ENCODE results near the gene FAM117B.
"Not testable (repeated sequence)": the region's sequence is repeated elsewhere in the genome, so short reads cannot be mapped to it uniquely, and the experiment has no call there.

The FAM117B gene

DNA sequence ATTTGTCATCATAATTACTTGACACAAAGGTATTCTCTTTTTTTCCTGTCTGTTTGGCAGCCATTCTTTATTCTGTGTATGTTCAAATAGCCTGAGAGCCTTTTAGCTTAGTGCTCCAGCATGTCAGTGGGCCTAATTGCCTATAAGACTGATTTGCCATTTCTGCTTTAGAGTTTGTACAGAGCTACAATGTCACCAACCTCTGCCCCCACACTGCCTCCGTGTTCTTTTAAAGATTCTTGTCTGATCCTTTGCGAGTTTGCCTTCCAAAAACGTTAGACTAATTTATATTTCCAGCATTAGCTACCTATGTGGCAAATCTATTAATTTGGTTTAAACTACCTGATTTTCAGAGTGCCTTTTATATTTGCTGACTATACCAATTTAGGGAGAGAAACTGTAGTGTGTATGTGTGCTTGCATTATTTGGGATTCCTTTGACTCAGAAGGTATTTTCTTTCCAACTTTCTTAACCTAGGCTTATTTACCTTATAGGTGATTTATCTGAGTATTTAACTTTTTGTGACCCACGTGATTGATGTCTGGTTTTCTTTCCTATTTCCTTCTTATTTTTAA is 70.8 kb downstream of the FAM117B start:
- DNase-seq, result no peak

DNA sequence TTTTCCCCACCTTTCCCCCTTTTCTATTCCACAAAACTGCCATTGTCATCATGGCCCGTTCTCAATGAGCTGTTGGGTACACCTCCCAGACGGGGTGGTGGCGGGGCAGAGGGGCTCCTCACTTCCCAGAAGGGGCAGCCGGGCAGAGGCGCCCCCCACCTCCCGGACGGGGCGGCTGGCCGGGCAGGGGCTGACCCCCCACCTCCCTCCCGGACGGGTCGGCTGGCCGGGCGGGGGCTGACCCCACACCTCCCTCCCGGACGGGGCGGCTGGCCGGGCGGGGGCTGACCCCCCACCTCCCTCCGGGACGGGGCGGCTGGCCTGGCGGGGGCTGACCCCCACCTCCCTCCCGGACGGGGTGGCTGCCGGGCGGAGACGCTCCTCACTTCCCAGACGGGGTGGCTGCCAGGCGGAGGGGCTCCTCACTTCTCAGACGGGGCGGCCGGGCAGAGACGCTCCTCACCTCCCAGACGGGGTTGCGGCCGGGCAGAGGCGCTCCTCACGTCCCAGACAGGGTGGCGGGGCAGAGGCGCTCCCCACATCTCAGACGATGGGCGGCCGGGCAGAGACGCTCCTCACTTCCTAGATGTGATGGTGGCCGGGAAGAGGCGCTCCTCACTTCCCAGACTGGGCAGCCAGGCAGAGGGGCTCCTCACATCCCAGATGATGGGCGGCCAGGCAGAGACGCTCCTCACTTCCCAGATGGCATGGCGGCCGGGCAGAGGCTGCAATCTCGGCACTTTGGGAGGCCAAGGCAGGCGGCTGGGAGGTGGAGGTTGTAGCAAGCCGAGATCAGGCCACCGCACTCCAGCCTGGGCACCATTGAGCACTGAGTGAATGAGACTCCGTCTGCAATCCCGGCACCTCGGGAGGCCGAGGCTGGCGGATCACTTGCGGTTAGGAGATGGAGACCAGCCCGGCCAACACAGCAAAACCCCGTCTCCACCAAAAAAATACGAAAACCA is 80.5 kb downstream of the FAM117B start:
- DNase-seq, result not testable (repeated sequence)

GRCh38 chr2:202716114-202716718 is 81.4 kb downstream of the FAM117B start:
- DNase-seq, result no peak

- no peak for DNase-seq
Measured at GRCh38 chr2:202716953-202717597, 82.3 kb downstream of the FAM117B start.

GRCh38 chr2:202717598-202718310 is 83.0 kb downstream of the FAM117B start:
- DNase-seq, result no peak

GRCh38 chr2:202718614-202719013 is 83.8 kb downstream of the FAM117B start:
- DNase-seq, result no peak

- no peak for DNase-seq
Measured at GRCh38 chr2:202720226-202720625, 85.5 kb downstream of the FAM117B start.

DNA sequence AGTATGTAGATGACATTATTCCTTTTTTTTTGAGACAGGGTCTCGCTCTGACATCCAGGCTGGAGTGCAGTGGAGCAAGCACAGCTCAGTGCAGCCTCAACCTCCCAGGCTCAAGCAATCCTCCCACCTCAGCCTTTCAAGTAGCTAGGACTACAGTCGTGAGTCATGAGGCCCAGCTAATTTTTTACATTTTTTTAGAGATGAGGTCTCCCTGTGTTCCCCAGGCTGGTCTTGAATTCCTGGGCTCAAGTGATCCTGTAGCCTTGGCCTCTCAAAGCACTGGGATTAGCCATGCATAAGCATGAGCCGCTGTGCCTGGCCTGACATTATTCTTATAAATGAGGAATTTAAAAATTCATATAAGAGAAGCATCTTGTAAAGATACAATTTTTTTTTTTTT is 86.9 kb downstream of the FAM117B start:
- DNase-seq, result no peak

DNA sequence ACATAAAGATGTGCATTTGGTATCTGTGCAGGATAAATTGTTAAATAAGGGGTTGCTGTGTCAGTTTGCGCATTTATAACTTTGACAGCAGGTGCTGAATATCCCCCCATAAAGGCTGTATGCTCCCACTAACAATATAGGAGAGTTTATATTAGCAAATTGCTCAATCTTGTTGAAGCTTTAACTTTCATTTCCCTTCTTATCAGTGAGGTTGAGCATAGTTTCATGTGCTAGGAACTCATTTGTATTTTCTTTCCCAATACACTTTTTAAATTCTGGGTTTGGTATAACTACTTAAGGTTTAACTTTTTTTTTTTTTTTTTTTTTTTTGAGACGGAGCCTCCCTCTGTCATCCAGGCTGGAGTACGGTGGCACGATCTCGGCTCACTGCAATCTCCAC is 89.0 kb downstream of the FAM117B start:
- no peak for DNase-seq

DNA sequence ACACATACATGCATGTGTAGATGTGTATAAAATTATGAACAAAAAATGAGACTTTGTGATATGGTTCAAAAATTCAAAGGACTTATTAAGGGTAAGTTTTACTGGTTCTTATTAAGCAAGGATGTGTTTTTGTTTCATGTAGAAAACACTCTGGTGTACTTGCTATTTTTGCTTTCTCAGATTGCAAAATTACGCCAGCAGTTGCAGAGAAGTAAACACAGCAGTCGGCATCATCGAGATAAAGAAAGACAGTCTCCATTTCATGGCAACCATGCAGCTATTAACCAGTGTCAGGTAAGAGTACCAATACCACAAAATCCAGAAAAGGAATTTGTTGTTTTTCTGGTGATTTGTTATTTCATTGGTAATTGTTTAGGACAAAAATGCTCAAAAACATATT is 91.3 kb downstream of the FAM117B start:
- no peak for DNase-seq

DNA sequence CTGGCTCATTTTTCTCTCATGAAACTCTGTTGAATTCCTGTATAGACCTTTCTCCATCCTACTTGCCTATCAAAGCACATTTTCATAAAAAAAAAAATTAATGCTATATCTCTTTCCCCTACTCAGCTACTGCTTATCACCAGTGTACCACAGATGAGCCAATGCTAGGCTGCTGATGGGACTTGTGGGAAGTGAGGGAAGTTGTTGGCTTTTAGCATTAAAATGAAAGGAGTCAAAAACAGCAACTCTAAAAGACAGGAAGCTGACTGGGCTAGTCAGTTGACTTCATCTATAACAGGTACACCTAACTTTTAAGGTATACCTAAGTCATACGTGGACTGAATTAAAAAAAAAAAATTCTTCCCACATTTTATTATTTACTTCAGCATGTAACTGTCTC is 102.1 kb downstream of the FAM117B start:
- DNase-seq, result no peak

GRCh38 chr2:202743613-202744012 is 108.8 kb downstream of the FAM117B start:
- no peak for DNase-seq

DNA sequence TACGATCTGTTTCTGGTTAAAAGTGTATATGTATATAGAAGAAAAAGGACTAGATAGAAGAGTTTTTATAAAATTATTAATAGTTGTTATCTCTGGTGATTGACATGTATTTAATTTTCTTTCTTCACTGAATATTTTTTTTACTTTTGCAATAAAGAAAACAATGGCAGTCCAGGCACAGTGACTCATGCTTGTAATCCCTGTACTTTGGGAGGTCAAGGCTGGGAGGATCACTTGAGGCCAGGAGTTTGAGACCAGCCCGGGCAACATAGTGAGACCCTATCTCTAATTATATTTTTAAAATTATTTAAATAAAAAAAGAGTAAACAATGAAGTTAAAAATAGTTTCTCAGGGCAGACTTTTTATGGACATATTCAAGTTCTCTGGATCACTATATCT is 114.7 kb downstream of the FAM117B start:
- DNase-seq, result no peak

DNA sequence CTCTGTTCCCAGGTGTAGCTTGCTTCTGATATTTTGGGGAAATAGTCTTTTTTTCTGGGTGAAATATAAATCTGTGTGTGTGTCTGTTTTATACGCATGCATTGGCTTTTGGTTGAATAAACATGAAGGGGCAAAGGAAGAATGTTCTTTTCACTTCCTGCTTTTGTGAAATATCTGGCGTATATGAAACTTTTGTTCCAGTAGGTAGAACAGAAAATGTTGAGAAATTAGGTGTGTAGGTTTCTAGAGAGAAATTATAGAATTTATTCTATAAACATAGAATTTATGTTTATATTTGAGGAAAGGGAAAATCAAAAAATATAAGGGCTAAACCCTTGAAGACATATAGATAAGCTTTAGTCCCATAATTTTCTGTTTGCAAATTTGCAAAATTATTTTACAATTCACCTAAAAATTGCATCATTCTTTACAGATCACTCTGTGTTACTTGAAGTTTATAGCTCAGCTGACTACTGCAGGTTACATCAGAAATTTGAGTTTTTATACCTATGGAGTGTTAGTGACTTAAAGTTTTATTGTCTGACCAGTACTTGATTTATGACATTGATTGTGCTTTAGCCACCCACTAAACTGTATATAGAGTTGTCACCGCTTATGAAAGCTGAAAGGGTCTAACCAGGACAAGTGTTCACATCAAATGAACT is 116.1 kb downstream of the FAM117B start:
- DNase-seq, result no peak

- DNase-seq, result no peak
Measured at GRCh38 chr2:202752071-202752470, 117.3 kb downstream of the FAM117B start.

DNA sequence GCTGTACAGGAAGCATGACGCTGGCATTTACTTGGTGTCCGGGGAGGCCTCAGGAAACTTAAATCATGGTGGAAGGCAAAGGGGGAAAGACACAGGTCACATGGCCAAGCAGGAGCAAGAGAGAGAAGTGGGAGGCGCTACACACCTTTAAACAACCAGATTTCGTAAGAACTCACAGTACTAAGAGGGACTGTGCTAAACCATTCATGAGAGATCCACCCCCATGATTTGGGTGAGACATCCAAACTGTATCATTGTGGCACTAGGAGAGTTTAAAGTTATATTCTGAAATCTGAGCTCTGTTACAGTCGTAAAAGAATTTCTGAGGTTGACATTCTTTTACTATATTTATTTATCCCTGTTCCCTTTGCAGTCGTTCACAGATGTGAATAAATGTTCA is 120.2 kb downstream of the FAM117B start:
- no peak for DNase-seq

DNA sequence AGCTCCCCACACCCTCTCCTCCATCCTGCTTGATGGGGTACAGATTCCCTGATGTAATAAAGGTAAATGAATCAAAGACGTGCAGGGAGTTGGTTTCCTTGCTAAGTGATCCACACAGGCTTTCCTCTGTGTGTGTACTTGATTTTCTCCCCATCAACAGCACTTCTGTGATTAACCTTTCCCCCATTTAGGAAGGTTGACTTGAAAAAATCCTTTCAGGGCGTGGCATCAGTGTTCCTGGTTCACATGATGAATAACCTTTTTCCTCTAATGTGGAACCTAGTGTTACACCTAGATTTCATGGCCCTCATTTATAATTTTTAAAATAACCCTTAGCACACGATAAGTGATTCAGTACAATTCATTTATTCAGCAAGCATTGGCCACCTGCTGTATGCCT is 121.8 kb downstream of the FAM117B start:
- DNase-seq, result no peak

- no peak for DNase-seq
Measured at GRCh38 chr2:202757339-202757738, 122.6 kb downstream of the FAM117B start.

- DNase-seq, result no peak
Measured at GRCh38 chr2:202758128-202758527, 123.4 kb downstream of the FAM117B start.

DNA sequence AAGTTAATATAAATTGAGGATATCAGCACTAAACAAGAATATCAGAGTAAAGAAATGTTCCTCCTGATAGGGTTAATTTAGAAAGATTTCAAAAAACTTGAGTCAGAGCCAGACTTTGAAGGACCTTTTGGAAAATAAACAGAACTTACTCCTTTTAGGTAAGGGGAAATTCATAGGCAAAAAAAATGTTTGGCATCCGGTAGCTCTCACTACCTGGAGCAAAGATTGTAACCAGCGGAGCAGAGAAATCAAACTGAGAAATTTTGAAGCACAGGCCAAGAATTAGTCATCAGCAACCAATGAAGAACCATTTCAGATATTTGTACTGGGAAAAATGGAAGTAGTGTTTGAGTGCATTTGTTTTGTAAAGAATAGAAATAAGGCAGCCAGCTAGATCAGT is 123.8 kb downstream of the FAM117B start:
- no peak for DNase-seq

DNA sequence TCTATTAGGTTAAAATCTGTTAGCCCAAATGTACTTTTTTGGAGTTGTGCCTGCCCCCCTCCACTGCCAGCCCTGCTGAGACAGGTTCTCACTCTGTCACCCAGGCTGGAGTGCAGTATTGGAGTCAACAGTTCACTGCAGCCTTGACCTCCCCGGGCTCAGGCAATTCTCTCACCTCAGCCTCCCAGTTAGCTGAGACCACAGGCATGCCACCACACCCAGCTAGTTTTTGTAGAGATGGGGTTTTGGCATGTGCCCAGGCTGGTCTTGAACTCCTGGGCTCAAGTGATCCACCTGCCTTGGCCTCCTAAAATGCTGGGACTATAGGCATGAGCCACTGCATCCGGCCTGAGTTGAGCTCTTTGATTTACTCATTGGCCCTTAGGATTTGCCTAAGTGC is 126.1 kb downstream of the FAM117B start:
- no peak for DNase-seq

DNA sequence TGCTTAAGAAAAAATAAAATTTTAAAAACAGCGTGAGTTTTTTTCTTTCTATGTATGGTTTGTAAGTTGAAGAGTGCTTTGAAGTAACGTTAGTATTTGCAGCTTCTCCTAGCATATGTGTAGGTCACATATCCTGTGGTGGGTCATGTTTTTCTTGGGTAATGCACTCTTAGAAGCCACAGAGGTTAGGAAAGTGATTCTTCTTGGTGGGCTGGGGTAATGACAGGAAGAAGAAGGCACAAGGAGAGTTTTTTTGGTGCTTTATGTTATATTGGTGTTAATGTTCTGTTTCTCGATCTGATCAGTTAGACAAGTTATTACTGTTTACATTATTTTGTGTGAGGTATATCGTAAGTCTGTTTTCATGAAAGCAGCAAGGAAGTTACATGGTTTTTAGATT is 127.8 kb downstream of the FAM117B start:
- no peak for DNase-seq

All from right forelimb (tissue), 1 donor.